Fibroblast of lung (primary cell): ENCODE results near the gene SLC16A8. TPM values are rescaled to one million over a fixed set of nuclear protein-coding genes. Genes with fewer than 3 reads are reported as not detected.

Experiments used
- DNase-seq, 2 donors: peaks; one replicate each; pipeline versions ENCODE4 v3.0.0 to v3.0.0-alpha.2; 2010; ENCODE audit warnings: low read depth in 2 of 2
- H2AFZ ChIP-seq: 2 replicates; pipeline ENCODE4 v1.5.1; 2012; ENCODE audit warnings: low read length, control low read depth, inconsistent platforms
- H3K27ac ChIP-seq: 2 replicates; pipeline ENCODE4 v1.5.1; 2011; ENCODE audit warnings: low read length, control low read depth; ENCODE audit not compliant: insufficient read depth
- H3K27me3 ChIP-seq: 2 replicates; pipeline ENCODE4 v1.5.1; 2011; ENCODE audit warnings: mild to moderate bottlenecking, low read length; ENCODE audit not compliant: control insufficient read depth, insufficient read depth
- H3K36me3 ChIP-seq: 2 replicates; pipeline ENCODE4 v1.5.1; 2011; ENCODE audit warnings: low read length; ENCODE audit not compliant: control insufficient read depth, insufficient read depth
- H3K4me1 ChIP-seq: 2 replicates; pipeline ENCODE4 v1.5.1; 2011; ENCODE audit warnings: low read length; ENCODE audit not compliant: control insufficient read depth, insufficient read depth; ENCODE audit errors: extremely low read depth
- H3K4me2 ChIP-seq: 2 replicates; pipeline ENCODE4 v1.5.1; 2011; ENCODE audit warnings: low read length, control low read depth; ENCODE audit not compliant: insufficient read depth; ENCODE audit errors: extremely low read depth
- H3K4me3 ChIP-seq, 4 experiments: fragments of 200-600 bp in 1 of 4; sonication (generic) in 1 of 4; replicated peaks in 1 of 4; 2 replicates each; pipeline ENCODE4 v1.5.1; 2011 to 2016; ENCODE audit warnings: low read length in 4 of 4, low read depth in 3 of 4, mild to moderate bottlenecking in 3 of 4, control low read depth in 2 of 4, inconsistent platforms in 1 of 4, mixed read lengths in 1 of 4; ENCODE audit not compliant: insufficient read depth in 1 of 4; ENCODE audit errors: control extremely low read depth in 1 of 4
- H3K79me2 ChIP-seq: 2 replicates; pipeline ENCODE4 v1.5.1; 2012; ENCODE audit warnings: mild to moderate bottlenecking, low read length, inconsistent platforms; ENCODE audit not compliant: control insufficient read depth, insufficient read depth
- H3K9ac ChIP-seq: 2 replicates; pipeline ENCODE4 v1.5.1; 2011; ENCODE audit warnings: mild to moderate bottlenecking, low read length, control low read depth; ENCODE audit not compliant: insufficient read depth
- H3K9me3 ChIP-seq: 2 replicates; pipeline ENCODE4 v1.5.1; 2012; ENCODE audit warnings: low read depth, low read length; ENCODE audit not compliant: control insufficient read depth, insufficient read depth
- H4K20me1 ChIP-seq: 2 replicates; pipeline ENCODE4 v1.5.1; 2011; ENCODE audit warnings: low read length; ENCODE audit not compliant: control insufficient read depth, insufficient read depth; ENCODE audit errors: extremely low read depth
- CTCF ChIP-seq, 2 donors: IDR thresholded peaks in 1 of 2; conservative IDR thresholded peaks in 1 of 2; 1 replicate in 1 of 2; 2 replicates in 1 of 2; pipeline ENCODE4 v1.5.1; 2011 to 2012; ENCODE audit warnings: low read length in 2 of 2, control low read depth in 1 of 2, inconsistent platforms in 1 of 2, low read depth in 1 of 2, mild to moderate bottlenecking in 1 of 2
- EZH2 ChIP-seq: IDR thresholded peaks from 2 replicates; pipeline ENCODE4 v1.5.1; 2012; ENCODE audit warnings: low read length, control low read depth, mild to moderate bottlenecking; ENCODE audit errors: missing control alignments
- polyA plus RNA-seq, 2 donors: library from polyadenylated mRNA; depleted of rRNA in 1 of 2; stranded (reverse) in 1 of 2; unstranded in 1 of 2; fragments of >200 nt; gene quantifications; 2 replicates each; pipeline ENCODE4 v1.2.1, GENCODE V29; 2011 to 2012; ENCODE audit warnings: missing spikeins in 1 of 2
- total RNA-seq: library from RNA; depleted of rRNA; stranded (reverse); fragments of >200 nt; gene quantifications from 2 replicates; pipeline ENCODE4 v1.2.1, GENCODE V29; 2014

Gene SLC16A8
- total and polyA plus RNA-seq, 2 donors (not counting 1 experiment from before 2014, with no cell fraction given): under 0.01 TPM; not detected in 1

- Histone ChIP-seq H3K36me3 (no peaks in the 10 kb centered on the region), H3K79me2 (no peaks in the 10 kb centered on the region), H3K9ac (no peak overlapping the region), H2AFZ (no peak overlapping the region), H3K4me1 (no peaks in the 10 kb centered on the region), H3K9me3 (no peaks in the 10 kb centered on the region), H3K4me3 (no peak overlapping the region), H4K20me1 (no peaks in the 10 kb centered on the region), H3K27ac (no peak overlapping the region), H3K4me2 (no peak overlapping the region), H3K27me3 (no peaks in the 10 kb centered on the region)
- TF ChIP-seq EZH2 (no peak), CTCF (conservative IDR thresholded peaks at IDR 0.05 in 1 of 2, IDR thresholded peaks at IDR 0.05 in 1 of 2; ENCODE audit: low read depth in 1 of 2, low read length in 2 of 2) (no peak)
- no peak for DNase-seq
These were observed 27.2 kb upstream of the SLC16A8 start for GRCh38 chr22:38110863-38111852.

- Histone ChIP-seq H3K79me2 (no peaks in the 10 kb centered on the region), H3K36me3 (no peaks in the 10 kb centered on the region), H3K9ac (no peak within 1 kb of the TSS), H3K9me3 (no peaks in the 10 kb centered on the region), H3K27ac (no peak within 1 kb of the TSS), H2AFZ (no peak within 1 kb of the TSS), H3K4me3 (no peak within 1 kb of the TSS), H3K4me1 (no peaks in the 10 kb centered on the region), H3K4me2 (no peak within 1 kb of the TSS), H3K27me3 (no peaks in the 10 kb centered on the region), H4K20me1 (no peaks in the 10 kb centered on the region)
- TF ChIP-seq CTCF (conservative IDR thresholded peaks at IDR 0.05 in 1 of 2, IDR thresholded peaks at IDR 0.05 in 1 of 2; ENCODE audit: low read depth in 1 of 2, low read length in 2 of 2) (no peak), EZH2 (no peak)
- DNase-seq: no peak
These were observed 26.3 kb upstream of the SLC16A8 start, which contains the start of gene BAIAP2L2 for GRCh38 chr22:38110008-38110862. Gene BAIAP2L2, minus strand, starts transcription at chr22:38110684. Its CDS starts 159 bp downstream, at chr22:38110525.
